SJSA1 (cell line): Measurements from ENCODE around the gene CXXC4. TPM values are rescaled to one million over a fixed set of nuclear protein-coding genes. Genes with fewer than 3 reads are reported as not detected.

ENCODE experiments used
- DNase-seq, 2 experiments: peaks; one replicate each; pipeline ENCODE4 v3.0.0-alpha.2; 2015 to 2020; ENCODE audit warnings: low spot score in 2 of 2, low read depth in 1 of 2
- H3K27ac ChIP-seq: fragments of 250-450 bp; sonication (Bioruptor Pico); 2 replicates; pipeline ENCODE4 v1.5.1; 2020; ENCODE audit warnings: mild to moderate bottlenecking, moderate library complexity
- H3K27me3 ChIP-seq: fragments of 250-450 bp; sonication (Bioruptor Pico); replicated peaks from 2 replicates; pipeline ENCODE4 v1.5.1; 2020; ENCODE audit warnings: mild to moderate bottlenecking, moderate library complexity
- H3K36me3 ChIP-seq: fragments of 250-450 bp; sonication (Bioruptor Pico); 2 replicates; pipeline ENCODE4 v1.5.1; 2020; ENCODE audit warnings: mild to moderate bottlenecking
- H3K4me1 ChIP-seq: fragments of 250-450 bp; sonication (Bioruptor Pico); replicated peaks from 2 replicates; pipeline ENCODE4 v1.6.1; 2021; ENCODE audit warnings: mild to moderate bottlenecking
- H3K4me3 ChIP-seq: fragments of 250-450 bp; sonication (Bioruptor Pico); 2 replicates; pipeline ENCODE4 v1.5.1; 2020; ENCODE audit warnings: mild to moderate bottlenecking
- H3K9me3 ChIP-seq: fragments of 250-450 bp; sonication (Bioruptor Pico); replicated peaks from 2 replicates; pipeline ENCODE4 v1.5.1; 2020; ENCODE audit warnings: mild to moderate bottlenecking
- total RNA-seq: library from RNA; depleted of rRNA; stranded (reverse); fragments of >200 nt; shearing (Covaris generic); gene quantifications from 2 replicates; pipeline ENCODE4 v1.2.3, GENCODE V29; 2014

CXXC4 gene
- total RNA-seq, 1 experiment from 2014 or later = 0.37 TPM

GRCh38 chr4:104421566-104421965 lies 73.1 kb downstream of the CXXC4 start:
- Histone ChIP-seq H3K27me3 (no peaks in the 10 kb centered on the region), H3K27ac (no peak overlapping the region), H3K4me3 (no peak overlapping the region), H3K36me3 (no peaks in the 10 kb centered on the region), H3K4me1 (no peaks in the 10 kb centered on the region), H3K9me3 (no peaks in the 10 kb centered on the region; the same call in 1 of the 2 replicates)
- no peak for DNase-seq

GRCh38 chr4:104420766-104421165 lies 73.9 kb downstream of the CXXC4 start:
- Histone ChIP-seq H3K36me3 (no peaks in the 10 kb centered on the region), H3K9me3 (no peaks in the 10 kb centered on the region; the same call in 1 of the 2 replicates), H3K4me1 (no peaks in the 10 kb centered on the region), H3K27me3 (no peaks in the 10 kb centered on the region), H3K27ac (no peak overlapping the region), H3K4me3 (no peak overlapping the region)
- DNase-seq = no peak
